OCI-LY1 (cell line): ENCODE results near the gene PDE4D.
A peak's percentile ranks its signal among the peaks of the same experiment; 100 is the strongest.

Experiments
- H2AFZ ChIP-seq: fragments of 200-600 bp; sonication (generic), shearing (Covaris generic); 2 replicates; pipeline ENCODE4 v1.6.0; 2014; ENCODE audit warnings: antibody characterized with exemption, mild to moderate bottlenecking, low read length
- H3F3A ChIP-seq: fragments of 200-600 bp; sonication (generic), shearing (Covaris generic); 2 replicates; pipeline ENCODE4 v1.6.0; 2014; ENCODE audit warnings: mild to moderate bottlenecking, antibody characterized with exemption, low read length, moderate library complexity; ENCODE audit not compliant: insufficient read depth
- H3K27ac ChIP-seq: fragments of 200-600 bp; sonication (generic); 2 replicates; pipeline ENCODE4 v1.5.1; 2014; ENCODE audit warnings: low read length, mixed run types, mild to moderate bottlenecking, low read depth; ENCODE audit not compliant: poor library complexity, severe bottlenecking
- H3K27me3 ChIP-seq: fragments of 200-600 bp; sonication (generic); 2 replicates; pipeline ENCODE4 v1.6.0; 2014; ENCODE audit warnings: antibody characterized with exemption, mild to moderate bottlenecking, low read length, moderate library complexity; ENCODE audit not compliant: insufficient read depth
- H3K36me3 ChIP-seq: fragments of 200-600 bp; sonication (generic); 2 replicates; pipeline ENCODE4 v1.6.1; 2014; ENCODE audit warnings: mild to moderate bottlenecking, antibody characterized with exemption, low read length, moderate library complexity, mixed read lengths; ENCODE audit not compliant: insufficient read depth
- H3K4me1 ChIP-seq: fragments of 200-600 bp; sonication (generic); 2 replicates; pipeline ENCODE4 v1.5.1; 2014; ENCODE audit warnings: mild to moderate bottlenecking, low read length, moderate library complexity; ENCODE audit not compliant: insufficient read depth, severe bottlenecking
- H3K4me2 ChIP-seq: fragments of 200-600 bp; sonication (generic), shearing (Covaris generic); 2 replicates; pipeline ENCODE4 v1.6.1; 2014; ENCODE audit warnings: low read length
- H3K4me3 ChIP-seq: fragments of 200-600 bp; sonication (generic); 2 replicates; pipeline ENCODE4 v1.5.1; 2014; ENCODE audit warnings: low read length, low read depth, mild to moderate bottlenecking, mixed read lengths; ENCODE audit not compliant: poor library complexity, severe bottlenecking
- H3K79me2 ChIP-seq: fragments of 200-600 bp; shearing (Covaris generic); 2 replicates; pipeline ENCODE4 v1.6.1; 2016; ENCODE audit warnings: mixed run types, low read length, mixed read lengths; ENCODE audit not compliant: insufficient read depth
- H3K9ac ChIP-seq: fragments of 200-600 bp; sonication (generic), shearing (Covaris generic); 2 replicates; pipeline ENCODE4 v1.6.1; 2014; ENCODE audit warnings: mild to moderate bottlenecking, low read length, mixed read lengths
- H3K9me2 ChIP-seq: fragments of 200-600 bp; sonication (generic), shearing (Covaris generic); 2 replicates; pipeline ENCODE4 v1.6.1; 2014; ENCODE audit warnings: low read depth, mild to moderate bottlenecking, low read length, mixed read lengths
- H3K9me3 ChIP-seq: fragments of 200-600 bp; shearing (Covaris generic); 2 replicates; pipeline ENCODE4 v1.6.1; 2014; ENCODE audit warnings: low read length, mixed read lengths
- H4K20me1 ChIP-seq: fragments of 200-600 bp; sonication (generic), shearing (Covaris generic); 2 replicates; pipeline ENCODE4 v1.6.0; 2016; ENCODE audit warnings: mild to moderate bottlenecking, low read length; ENCODE audit not compliant: insufficient read depth
- CTCF ChIP-seq: fragments of 200-600 bp; sonication (generic), shearing (Covaris generic); IDR thresholded peaks from 2 replicates; pipeline ENCODE4 v1.5.1; 2017; ENCODE audit warnings: mild to moderate bottlenecking, antibody characterized with exemption, low read length, moderate library complexity, mixed read lengths
- EZH2 ChIP-seq: fragments of 200-600 bp; sonication (generic), shearing (Covaris generic); IDR thresholded peaks from 2 replicates; pipeline ENCODE4 v1.8.0; 2017; ENCODE audit warnings: borderline replicate concordance, mixed run types, mild to moderate bottlenecking, antibody characterized with exemption, low read length, moderate library complexity, mixed read lengths

PDE4D gene

GRCh38 chr5:59036274-59036961 is 857.1 kb downstream of the PDE4D start:
- no peak overlapping the region for H3K9ac ChIP-seq
- H3K4me1 ChIP-seq: peaks cover 9% of the 10 kb centered on the region
- H3K4me3 ChIP-seq: no peak overlapping the region
- H4K20me1 ChIP-seq: no peaks in the 10 kb centered on the region
- no peaks in the 10 kb centered on the region for H3K36me3 ChIP-seq
- H3K27me3 ChIP-seq: 0 out of 2 replicates have a peak, but pooled peaks cover 7% of the 10 kb centered on the region
- no peak overlapping the region for H3K27ac ChIP-seq
- H3F3A ChIP-seq: no peaks in the 10 kb centered on the region
- TF ChIP-seq CTCF (no peak), EZH2 (no peak)
- no peaks in the 10 kb centered on the region for H3K9me3 ChIP-seq
- H2AFZ ChIP-seq: no peak overlapping the region
- no peak overlapping the region for H3K4me2 ChIP-seq
- H3K9me2 ChIP-seq: no peaks in the 10 kb centered on the region
- no peaks in the 10 kb centered on the region for H3K79me2 ChIP-seq

- Histone ChIP-seq H3K4me1 (peaks cover 9% of the 10 kb centered on the region), H3K9ac (no peak overlapping the region), H3K4me2 (no peak overlapping the region), H3K79me2 (no peaks in the 10 kb centered on the region), H3K27me3 (0 out of 2 replicates have a peak, but pooled peaks cover 7% of the 10 kb centered on the region), H4K20me1 (no peaks in the 10 kb centered on the region), H3K4me3 (no peak overlapping the region), H3K9me2 (no peaks in the 10 kb centered on the region), H3K27ac (no peak overlapping the region), H3K36me3 (no peaks in the 10 kb centered on the region), H2AFZ (no peak overlapping the region), H3K9me3 (no peaks in the 10 kb centered on the region), H3F3A (no peaks in the 10 kb centered on the region)
- TF ChIP-seq EZH2: no peak
- TF ChIP-seq CTCF: no peak
Measured at GRCh38 chr5:59035681-59036080, 857.8 kb downstream of the PDE4D start.

- Histone ChIP-seq H3K27me3 (0 out of 2 replicates have a peak, but pooled peaks cover 7% of the 10 kb centered on the region), H2AFZ (no peak overlapping the region), H3K4me3 (no peak overlapping the region), H3K36me3 (no peaks in the 10 kb centered on the region), H3K9me3 (no peaks in the 10 kb centered on the region), H3K79me2 (no peaks in the 10 kb centered on the region), H3K27ac (no peak overlapping the region), H4K20me1 (no peaks in the 10 kb centered on the region), H3K9ac (no peak overlapping the region), H3K9me2 (no peaks in the 10 kb centered on the region), H3K4me1 (peaks cover 7% of the 10 kb centered on the region), H3K4me2 (no peak overlapping the region), H3F3A (no peaks in the 10 kb centered on the region)
- TF ChIP-seq CTCF (peak; percentile 60), EZH2 (no peak)
Measured at GRCh38 chr5:59034498-59035186, 858.9 kb downstream of the PDE4D start.
